HepG2 (cell line): ENCODE measurements around the gene PLK3. TPM values are rescaled to one million over a fixed set of nuclear protein-coding genes. Genes with fewer than 3 reads are reported as not detected.

Source experiments
- FOXP1 ChIP-seq, 2 experiments: fragments of 450-650 bp in 1 of 2; IDR thresholded peaks; 2 replicates each; pipeline ENCODE4 v1.6.1; 2017 to 2018; ENCODE audit warnings: antibody characterized with exemption in 1 of 2
- HNF4A ChIP-seq: sonication (generic); formaldehyde crosslinking; IDR thresholded peaks from 2 replicates; pipeline ENCODE4 v1.4.0; 2020; ENCODE audit warnings: missing genetic modification reagents
- KDM4B ChIP-seq: sonication (generic); formaldehyde crosslinking; IDR thresholded peaks from 2 replicates; pipeline ENCODE4 v1.4.0; 2020; ENCODE audit warnings: missing genetic modification reagents
- MLXIP ChIP-seq: sonication (generic); formaldehyde crosslinking; IDR thresholded peaks from 2 replicates; pipeline ENCODE4 v1.9.0; 2021; ENCODE audit warnings: missing genetic modification reagents, borderline replicate concordance
- PHF5A ChIP-seq: IDR thresholded peaks from one replicate; pipeline ENCODE4 v1.6.1; 2018; ENCODE audit warnings: low read depth, missing genetic modification reagents; ENCODE audit not compliant: unreplicated experiment
- PHF8 ChIP-seq: sonication (generic); formaldehyde crosslinking; IDR thresholded peaks from 2 replicates; pipeline ENCODE4 v1.5.0; 2020; ENCODE audit warnings: missing genetic modification reagents
- POLR2A ChIP-seq, 2 experiments: IDR thresholded peaks; 2 replicates each; pipeline ENCODE4 v1.6.1; 2011; ENCODE audit warnings: low read depth in 2 of 2, low read length in 2 of 2, mild to moderate bottlenecking in 1 of 2, moderate library complexity in 1 of 2; ENCODE audit not compliant: insufficient read depth in 1 of 2
- RBM39 ChIP-seq: fragments of 200-400 bp; formaldehyde crosslinking; IDR thresholded peaks from one replicate; pipeline ENCODE4 v1.6.1; 2018; ENCODE audit warnings: antibody characterized with exemption, mild to moderate bottlenecking, low read depth, low read length; ENCODE audit not compliant: poor library complexity, severe bottlenecking
- SRSF1 ChIP-seq: fragments of 200-400 bp; formaldehyde crosslinking; optimal IDR thresholded peaks from 2 replicates; pipeline ENCODE3; 2017; ENCODE audit warnings: mild to moderate bottlenecking, low read depth, low read length, moderate library complexity
- TCF12 ChIP-seq, 2 experiments: fragments of 450-650 bp in 1 of 2; sonication (generic) in 1 of 2; formaldehyde crosslinking in 1 of 2; IDR thresholded peaks; 2 replicates each; pipeline versions ENCODE4 v1.6.1 to v1.8.0; 2017 to 2022; ENCODE audit warnings: antibody characterized with exemption in 1 of 2, mild to moderate bottlenecking in 1 of 2, missing genetic modification reagents in 1 of 2, moderate library complexity in 1 of 2
- THAP7 ChIP-seq: sonication (generic); formaldehyde crosslinking; IDR thresholded peaks from 2 replicates; pipeline ENCODE4 v1.8.1; 2023; ENCODE audit warnings: mild to moderate bottlenecking, missing genetic modification reagents
- TMF1 ChIP-seq: sonication (generic); formaldehyde crosslinking; IDR thresholded peaks from 2 replicates; pipeline ENCODE4 v1.8.1; 2022; ENCODE audit warnings: low read depth, missing genetic modification reagents
- USF2 ChIP-seq, 2 experiments: sonication (generic) in 1 of 2; formaldehyde crosslinking in 1 of 2; IDR thresholded peaks; 2 replicates each; pipeline versions ENCODE4 v1.5.1 to v1.6.1; 2011 to 2020; ENCODE audit warnings: borderline replicate concordance in 1 of 2, low read depth in 1 of 2, low read length in 1 of 2, mild to moderate bottlenecking in 1 of 2, missing genetic modification reagents in 1 of 2, moderate library complexity in 1 of 2
- ZBTB38 ChIP-seq: sonication (generic); formaldehyde crosslinking; IDR thresholded peaks from 2 replicates; pipeline ENCODE4 v1.5.1; 2020; ENCODE audit warnings: mild to moderate bottlenecking, missing genetic modification reagents
- ZBTB49 ChIP-seq: sonication (generic); formaldehyde crosslinking; IDR thresholded peaks from 2 replicates; pipeline ENCODE4 v1.4.0; 2020; ENCODE audit warnings: missing genetic modification reagents, borderline replicate concordance
- ZFP37 ChIP-seq: sonication (generic); formaldehyde crosslinking; IDR thresholded peaks from 2 replicates; pipeline ENCODE4 v1.4.0; 2020; ENCODE audit warnings: missing genetic modification reagents, borderline replicate concordance
- ZFP82 ChIP-seq: sonication (generic); formaldehyde crosslinking; IDR thresholded peaks from 2 replicates; pipeline ENCODE4 v1.5.1; 2020; ENCODE audit warnings: mild to moderate bottlenecking, missing genetic modification reagents, borderline replicate concordance
- ZNF326 ChIP-seq: sonication (generic); formaldehyde crosslinking; IDR thresholded peaks from 2 replicates; pipeline ENCODE4 v1.4.0; 2020; ENCODE audit warnings: missing genetic modification reagents, borderline replicate concordance
- ZNF746 ChIP-seq: sonication (generic); formaldehyde crosslinking; IDR thresholded peaks from 2 replicates; pipeline ENCODE4 v1.8.0; 2022; ENCODE audit warnings: mild to moderate bottlenecking, missing genetic modification reagents
- ZNF790 ChIP-seq: sonication (generic); formaldehyde crosslinking; IDR thresholded peaks from 2 replicates; pipeline ENCODE4 v1.8.0; 2022; ENCODE audit warnings: missing genetic modification reagents, mild to moderate bottlenecking, borderline replicate concordance
- polyA plus RNA-seq, 8 experiments: library from polyadenylated mRNA; depleted of rRNA in 3 of 8; stranded (reverse) in 7 of 8; unstranded in 1 of 8; fragments of >200 nt; fragmentation: Illumina TruSeq in 4 of 8; extraction: Trizol in 4 of 8; gene quantifications; 2 replicates each; pipeline versions ENCODE4 v1.2.1 to v1.2.3, GENCODE V29; 2011 to 2016; ENCODE audit warnings: low read depth in 4 of 8, missing spikeins in 1 of 8, mixed read lengths in 1 of 8; ENCODE audit not compliant: insufficient read depth in 1 of 8
- total RNA-seq, 5 experiments: library from RNA; depleted of rRNA; stranded (reverse); fragments of >200 nt; fragmentation: Illumina TruSeq; extraction: Trizol; gene quantifications; 2 replicates each; pipeline ENCODE4 v1.2.3, GENCODE V29; 2016; ENCODE audit warnings: low read depth in 1 of 5

PLK3 gene
- total and polyA plus RNA-seq, 2 of the 13 experiments (the other 11 are each of a cell fraction or from before 2014, with no cell fraction given) = 9.8 to 16.9 TPM

- TF ChIP-seq MLXIP (no peak), SRSF1 (no peak), ZNF790 (CRISPR knock-in tag) (no peak), ZFP37 (CRISPR knock-in tag) (peak; percentile 95; the same call in 1 of the 2 replicates), ZNF746 (CRISPR knock-in tag) (peak; percentile 94), KDM4B (CRISPR knock-in tag) (no peak; the same call in 1 of the 2 replicates), ZBTB49 (CRISPR knock-in tag) (peak; percentile 52; the same call in 1 of the 2 replicates), HNF4A (CRISPR knock-in tag) (peak; percentile 79), PHF5A (CRISPR knock-in tag) (peak; percentile 32), ZNF326 (peak; percentile 45; the same call in 1 of the 2 replicates), USF2 (IDR thresholded peaks at IDR 0.05; ENCODE audit: low read depth, low read length) (no peak; the same call in 1 of the 2 replicates), USF2 (CRISPR knock-in tag; IDR thresholded peaks at IDR 0.05; ENCODE audit: borderline replicate concordance) (no peak), PHF8 (CRISPR knock-in tag) (no peak; the same call in 1 of the 2 replicates), FOXP1 (IDR thresholded peaks at IDR 0.05) (peak; percentile 8; the same call in 1 of the 2 replicates), FOXP1 (CRISPR knock-in tag; IDR thresholded peaks at IDR 0.05) (peak; percentile 55), THAP7 (CRISPR knock-in tag) (peak; percentile 15; the same call in 1 of the 2 replicates), POLR2A (IDR thresholded peaks at IDR 0.05; ENCODE audit: insufficient read depth in 1 of 2, low read depth in 2 of 2, low read length in 2 of 2) (peak in 1 of 2 experiments; percentile 69; a peak in 2 of 4 replicates), TMF1 (peak; percentile 80; the same call in 1 of the 2 replicates), ZBTB38 (no peak), ZFP82 (CRISPR knock-in tag) (peak; percentile 49; the same call in 1 of the 2 replicates), TCF12 (IDR thresholded peaks at IDR 0.05) (no peak), TCF12 (CRISPR knock-in tag; IDR thresholded peaks at IDR 0.05) (peak; percentile 5), RBM39 (peak; percentile 52)
Observed at GRCh38 chr1:44807364-44808062, 7.3 kb downstream of the PLK3 start (continued).
